ENCODE measurements around the gene ADAMTSL5. TPM values are rescaled to one million over a fixed set of nuclear protein-coding genes. Genes with fewer than 3 reads are reported as not detected.

Gene ADAMTSL5
- total and polyA plus RNA-seq, 9 of the 15 experiments (the other 6 are each of a cell fraction or from before 2014, with no cell fraction given): 1.0 to 11.6 (median 4.1) TPM

GRCh38 chr19:1488282-1488601 is 24.6 kb downstream of the ADAMTSL5 start:
- WGBS (ENCODE audit: insufficient coverage, low coverage, missing lambda C conversion rate): 86% methylated on average over 9 of the region's 11 CpGs
- intact Hi-C loops (cut with micrococcal nuclease): no loop called here
- 0 out of 2 replicates have a peak, but pooled peaks cover 3% of the 10 kb centered on the region for H4K20me1 ChIP-seq (replicated peaks; ENCODE audit: control insufficient read depth, insufficient read depth, low read length)

GRCh38 chr19:1487576-1488281 is 25.1 kb downstream of the ADAMTSL5 start:
- FAIRE-seq (no peak), DNase-seq (ENCODE audit: extremely low read depth in 1 of 4, low spot score in 3 of 4) (no peak), ATAC-seq (no peak)
- no peaks in the 10 kb centered on the region for H4K20me1 ChIP-seq (replicated peaks; ENCODE audit: control insufficient read depth, insufficient read depth, low read length)
- H3K4me3 ChIP-seq: no peak overlapping the region
- in situ Hi-C loops (cut with MboI) (no loop called here), intact Hi-C loops (cut with micrococcal nuclease) (no loop called here)
- peak overlapping the region in 1 of 2 experiments; percentile 10; a peak in 1 of 4 replicates for H3K9ac ChIP-seq (ENCODE audit: insufficient read depth in 1 of 2, low read depth in 2 of 2, low read length in 2 of 2)
- H3K4me1 ChIP-seq (replicated peaks in 1 of 2; ENCODE audit: control insufficient read depth in 2 of 2, insufficient read depth in 2 of 2, low read length in 2 of 2): peaks cover 10 to 62% of the 10 kb centered on the region in 2 experiments
- H3K9me1 ChIP-seq (ENCODE audit: control insufficient read depth, insufficient read depth, low read length): no peaks in the 10 kb centered on the region
- H3K27ac ChIP-seq (ENCODE audit: extremely low read depth, low read depth, low read length): no peak overlapping the region
- no peaks in the 10 kb centered on the region for H3K27me3 ChIP-seq (ENCODE audit: control insufficient read depth in 2 of 2, insufficient read depth in 2 of 2, low read length in 2 of 2)
- ChIA-PET POLR2A (no interaction called here), CTCF (ENCODE audit: low intra/inter-chr PET ratio) (no interaction called here)
- no peak overlapping the region for H3K4me2 ChIP-seq (ENCODE audit: insufficient read depth, low read length)
- no peaks in the 10 kb centered on the region for H3K36me3 ChIP-seq (ENCODE audit: control insufficient read depth, insufficient read depth, low read length)
- no peak overlapping the region for H2AFZ ChIP-seq (ENCODE audit: low read depth, low read length)
- no TSS peak for BruUV-seq (replicated peaks)
- H3K9me3 ChIP-seq (replicated peaks; ENCODE audit: control insufficient read depth, insufficient read depth, low read depth, low read length): no peaks in the 10 kb centered on the region
- WGBS (ENCODE audit: insufficient coverage, low coverage, missing lambda C conversion rate): 79% methylated on average over 23 of the region's 40 CpGs
- H3K79me2 ChIP-seq (ENCODE audit: control insufficient read depth, insufficient read depth, low read length): peaks cover 18% of the 10 kb centered on the region
- TF ChIP-seq CCNT2 (IDR thresholded peaks at IDR 0.05; ENCODE audit: borderline replicate concordance, extremely low read depth, insufficient read length, low read depth, low read length) (no peak), TRIM24 (IDR thresholded peaks at IDR 0.05) (no peak), HINFP (tag; conservative IDR thresholded peaks at IDR 0.05; ENCODE audit: low read depth) (no peak), BCOR (IDR thresholded peaks at IDR 0.05) (no peak), POLR3G (IDR thresholded peaks at IDR 0.05; ENCODE audit: extremely low read depth, insufficient read length, insufficient replicate concordance) (no peak), FOXO4 (CRISPR knock-in tag; IDR thresholded peaks at IDR 0.05) (no peak), KDM4B (IDR thresholded peaks at IDR 0.05; ENCODE audit: borderline replicate concordance in 2 of 2, low read depth in 1 of 2) (no peak)

More at GRCh38 chr19:1488282-1488601, 24.6 kb downstream of the ADAMTSL5 start:
- DNase-seq (ENCODE audit: extremely low read depth in 1 of 4, low spot score in 3 of 4) (no peak), FAIRE-seq (no peak), ATAC-seq (no peak)
- no TSS peak for BruUV-seq (replicated peaks)
- in situ Hi-C loops (cut with MboI): no loop called here
- Histone ChIP-seq H3K9me1 (ENCODE audit: control insufficient read depth, insufficient read depth, low read length) (no peaks in the 10 kb centered on the region), H3K4me2 (ENCODE audit: insufficient read depth, low read length) (no peak overlapping the region), H3K9ac (ENCODE audit: insufficient read depth in 1 of 2, low read depth in 2 of 2, low read length in 2 of 2) (peak overlapping the region in 1 of 2 experiments; percentile 10; a peak in 1 of 4 replicates), H3K79me2 (ENCODE audit: control insufficient read depth, insufficient read depth, low read length) (peaks cover 23% of the 10 kb centered on the region), H3K27ac (ENCODE audit: extremely low read depth, low read depth, low read length) (no peak overlapping the region), H2AFZ (ENCODE audit: low read depth, low read length) (no peak overlapping the region), H3K4me3 (no peak overlapping the region), H3K27me3 (ENCODE audit: control insufficient read depth in 2 of 2, insufficient read depth in 2 of 2, low read length in 2 of 2) (no peaks in the 10 kb centered on the region), H3K9me3 (replicated peaks; ENCODE audit: control insufficient read depth, insufficient read depth, low read depth, low read length) (no peaks in the 10 kb centered on the region), H3K4me1 (replicated peaks in 1 of 2; ENCODE audit: control insufficient read depth in 2 of 2, insufficient read depth in 2 of 2, low read length in 2 of 2) (peaks cover 15 to 62% of the 10 kb centered on the region in 2 experiments), H3K36me3 (ENCODE audit: control insufficient read depth, insufficient read depth, low read length) (no peaks in the 10 kb centered on the region)
- CTCF ChIA-PET (ENCODE audit: low intra/inter-chr PET ratio): no interaction called here
- POLR2A ChIA-PET: no interaction called here
- TF ChIP-seq TEAD1 (CRISPR knock-in tag; IDR thresholded peaks at IDR 0.05): no peak
- TF ChIP-seq SPI1 (IDR thresholded peaks at IDR 0.05; ENCODE audit: borderline replicate concordance, low read depth, low read length): 0 out of 2 replicates have a peak, but pooled peaks have one; percentile 27
